ENCODE results near the gene RIMS1.

Gene RIMS1

GRCh38 chr6:71886184-71887005 is at the start of gene RIMS1:
TSS of gene RIMS1 (plus strand) at chr6:71886550. CDS start at chr6:71887024, 474 bp downstream.
- DNase-seq: no peak

GRCh38 chr6:71851214-71851613 is 35.1 kb upstream of the RIMS1 start:
- no peak for DNase-seq

- no peak for DNase-seq
Measured at GRCh38 chr6:71852948-71853347, 33.4 kb upstream of the RIMS1 start.

- no peak for DNase-seq
Measured at GRCh38 chr6:71855406-71855805, 30.9 kb upstream of the RIMS1 start.

GRCh38 chr6:71879016-71879415 is 7.3 kb upstream of the RIMS1 start:
- DNase-seq: no peak

- no peak for DNase-seq
Measured at GRCh38 chr6:71887006-71887743, 825 bp downstream of the RIMS1 start.

GRCh38 chr6:71887744-71888230 is 1.4 kb downstream of the RIMS1 start:
- DNase-seq: no peak

GRCh38 chr6:71888756-71889340 is 2.5 kb downstream of the RIMS1 start:
- DNase-seq: no peak

- no peak for DNase-seq
Measured at GRCh38 chr6:71889366-71889765, 3.0 kb downstream of the RIMS1 start.

- no peak for DNase-seq
Measured at GRCh38 chr6:71892641-71893040, 6.3 kb downstream of the RIMS1 start.

GRCh38 chr6:71900642-71901041 is 14.3 kb downstream of the RIMS1 start:
- no peak for DNase-seq

GRCh38 chr6:71902261-71902660 is 15.9 kb downstream of the RIMS1 start:
- no peak for DNase-seq

GRCh38 chr6:71906813-71907212 is 20.5 kb downstream of the RIMS1 start:
- no peak for DNase-seq

- DNase-seq: no peak
Measured at GRCh38 chr6:71908162-71908765, 21.9 kb downstream of the RIMS1 start.

GRCh38 chr6:71913444-71914234 is 27.3 kb downstream of the RIMS1 start:
- no peak for DNase-seq

GRCh38 chr6:71929047-71929446 is 42.7 kb downstream of the RIMS1 start:
- DNase-seq: no peak

GRCh38 chr6:71933881-71934280 is 47.5 kb downstream of the RIMS1 start:
- no peak for DNase-seq

GRCh38 chr6:71965404-71965803 is 79.1 kb downstream of the RIMS1 start:
- DNase-seq: no peak

- DNase-seq: no peak
Measured at GRCh38 chr6:71967436-71967835, 81.1 kb downstream of the RIMS1 start.

- no peak for DNase-seq
Measured at GRCh38 chr6:71977884-71978283, 91.5 kb downstream of the RIMS1 start.

GRCh38 chr6:71979911-71980310 is 93.6 kb downstream of the RIMS1 start:
- DNase-seq: no peak

GRCh38 chr6:71982389-71982788 is 96.0 kb downstream of the RIMS1 start:
- DNase-seq: no peak
